ENCODE data around the gene PTPN2. TPM values are rescaled to one million over a fixed set of nuclear protein-coding genes. Genes with fewer than 3 reads are reported as not detected.

The PTPN2 gene
- total and polyA plus RNA-seq, 2 of the 4 experiments (the other 2 are of a cell fraction), result 13.2 to 30.6 TPM

DNA sequence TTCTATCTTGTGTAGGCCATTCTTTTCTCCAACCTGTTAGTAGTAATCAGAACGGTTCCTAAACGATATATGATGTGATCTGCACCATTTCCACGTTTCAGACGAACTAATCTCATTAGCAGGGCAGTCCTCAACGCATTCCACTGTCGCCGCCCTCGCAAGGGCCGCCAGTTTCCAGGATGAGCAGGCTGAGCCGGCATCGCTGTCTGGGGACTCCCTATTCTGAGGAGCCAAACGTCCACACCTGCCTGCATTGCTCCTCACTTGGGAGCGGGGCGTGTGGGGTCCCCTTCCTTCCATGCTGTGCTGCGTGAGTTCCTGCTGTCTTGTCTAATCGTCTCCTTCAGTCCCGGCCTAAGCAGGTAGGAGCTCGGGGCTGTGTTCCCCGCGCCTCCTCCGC, 104.6 kb downstream of the PTPN2 start:
- Histone ChIP-seq H3K79me1 (ENCODE audit: low read depth in 1 of 2, low read length in 2 of 2) (no peaks in the 10 kb centered on the region), H3K56ac (ENCODE audit: extremely low read depth, insufficient read depth, low read length) (no peak overlapping the region), H2BK5ac (ENCODE audit: low read depth, low read length, poor library complexity, severe bottlenecking) (no peak overlapping the region), H3K9ac (ENCODE audit: low read depth, low read length) (no peak overlapping the region), H3K27ac (ENCODE audit: insufficient read depth, low read length) (no peak overlapping the region), H2AK9ac (replicated peaks; ENCODE audit: low read depth, low read length, poor library complexity) (no peak overlapping the region), H3K18ac (ENCODE audit: low read depth, low read length) (no peak overlapping the region), H3K4me3 (ENCODE audit: insufficient read depth, low read depth, low read length) (no peak overlapping the region), H3K9me3 (ENCODE audit: control insufficient read depth, insufficient read depth, low read length) (no peaks in the 10 kb centered on the region), H3K23ac (ENCODE audit: low read depth, low read length) (no peak overlapping the region), H2BK20ac (ENCODE audit: low read depth, low read length) (no peak overlapping the region), H3K4ac (ENCODE audit: low read depth, low read length) (no peak overlapping the region), H3K36me3 (ENCODE audit: control insufficient read depth, insufficient read depth, low read length) (no peaks in the 10 kb centered on the region), H2AK5ac (ENCODE audit: low read depth, low read length) (no peak overlapping the region), H2BK15ac (ENCODE audit: low read depth, low read length) (no peak overlapping the region), H4K8ac (ENCODE audit: low read depth in 2 of 2, low read length in 2 of 2) (no peak overlapping the region), H4K20me1 (ENCODE audit: insufficient read depth, low read length) (no peaks in the 10 kb centered on the region), H4K5ac (ENCODE audit: low read depth, low read length) (no peak overlapping the region), H4K91ac (ENCODE audit: insufficient read depth, low read depth, low read length) (no peak overlapping the region), H3K27me3 (ENCODE audit: control insufficient read depth, insufficient read depth, low read length) (no peaks in the 10 kb centered on the region), H2BK120ac (ENCODE audit: low read depth, low read length) (no peak overlapping the region), H3K14ac (replicated peaks; ENCODE audit: low read depth, low read length) (no peak overlapping the region), H3K4me2 (ENCODE audit: low read depth, low read length) (no peak overlapping the region), H3K9me1 (ENCODE audit: insufficient read depth, low read length) (no peaks in the 10 kb centered on the region), H2AFZ (replicated peaks; ENCODE audit: low read length, poor library complexity) (no peak overlapping the region), H3K4me1 (ENCODE audit: control insufficient read depth, insufficient read depth, low read length) (no peaks in the 10 kb centered on the region)
- BruUV-seq (replicated peaks), result no TSS peak
- TF ChIP-seq BHLHE40 (IDR thresholded peaks at IDR 0.05; ENCODE audit: low read depth, low read length) (no peak), SMC3 (IDR thresholded peaks at IDR 0.05; ENCODE audit: low read depth, low read length) (no peak), POLR2A (IDR thresholded peaks at IDR 0.05; ENCODE audit: low read depth, low read length) (no peak), RFX5 (IDR thresholded peaks at IDR 0.05; ENCODE audit: low read depth, low read length) (no peak), RAD21 (IDR thresholded peaks at IDR 0.05; ENCODE audit: low read length) (no peak)
- dilution Hi-C loops (cut with HindIII; ENCODE audit: low sequenced_read_pairs, unreplicated experiment) (loop anchor here (25.0 kb wide), 1 partner anchor 342 kb away; no protein-coding TSS in a partner anchor), in situ Hi-C loops (cut with MboI; ENCODE audit: low sequenced_read_pairs) (no loop called here), intact Hi-C loops (cut with micrococcal nuclease) (no loop called here)
- 90% methylated on average over 21 of the region's 21 CpGs; no CpG with 5 or more reads in 1 of the 2 experiments for WGBS, 2 experiments (ENCODE audit: extremely low coverage in 2 of 2, insufficient read length in 1 of 2)
- CTCF ChIA-PET, result no interaction called here
- POLR2A ChIA-PET (ENCODE audit: unreplicated experiment), result no interaction called here
- DNase-seq (no peak), ATAC-seq (ENCODE audit: low read depth) (no peak)
